H1 (cell line): ENCODE data around the gene GRIK4. TPM values are rescaled to one million over a fixed set of nuclear protein-coding genes. Genes with fewer than 3 reads are reported as not detected.

Experiments used
- CTCF ChIA-PET: fragments of 300-600 bp; sonication (Branson Sonifier 250); formaldehyde crosslinking; loops from one replicate; lab custom pipeline; 2021; ENCODE audit not compliant: partially characterized antibody; lab: Charles Lee
- POLR2A ChIA-PET: fragments of 300-600 bp; sonication (Branson Sonifier 250); formaldehyde crosslinking; loops from one replicate; lab custom pipeline; 2021; ENCODE audit warnings: inconsistent platforms; ENCODE audit not compliant: partially characterized antibody; lab: Charles Lee
- DNase-seq, 2 experiments: peaks; one replicate each; pipeline versions ENCODE4 v3.0.0 to v3.0.0-alpha.2; 2010 to 2022; ENCODE audit warnings: low spot score in 2 of 2, low read depth in 1 of 2, mixed read lengths in 1 of 2
- FAIRE-seq: peaks from 2 replicates; lab custom pipeline; 2011; peaks lifted over from hg19 to GRCh38; lab: Jason Lieb, UNC
- H2AFZ ChIP-seq: 2 replicates; pipeline ENCODE4 v1.8.1; 2012; ENCODE audit warnings: low read length, inconsistent platforms
- H2AK5ac ChIP-seq: 2 replicates; pipeline ENCODE4 v1.6.1; 2013; ENCODE audit warnings: low read depth, low read length
- H2BK120ac ChIP-seq: replicated peaks from 2 replicates; pipeline ENCODE3; 2013; ENCODE audit warnings: low read depth, low read length, inconsistent platforms
- H2BK12ac ChIP-seq: 2 replicates; pipeline ENCODE4 v1.6.1; 2013; ENCODE audit warnings: low read depth, low read length
- H2BK15ac ChIP-seq: 2 replicates; pipeline ENCODE4 v1.6.1; 2013; ENCODE audit warnings: low read length
- H2BK20ac ChIP-seq: 2 replicates; pipeline ENCODE4 v1.6.1; 2013; ENCODE audit warnings: low read length
- H2BK5ac ChIP-seq: 2 replicates; pipeline ENCODE4 v1.6.1; 2013; ENCODE audit warnings: low read depth, low read length
- H3K14ac ChIP-seq: 2 replicates; pipeline ENCODE4 v1.6.1; 2013; ENCODE audit warnings: inconsistent platforms; ENCODE audit not compliant: insufficient read length
- H3K18ac ChIP-seq: 2 replicates; pipeline ENCODE4 v1.6.1; 2013; ENCODE audit warnings: low read length; ENCODE audit errors: extremely low read depth
- H3K23ac ChIP-seq: 2 replicates; pipeline ENCODE4 v1.6.1; 2013; ENCODE audit warnings: inconsistent platforms; ENCODE audit not compliant: insufficient read length
- H3K23me2 ChIP-seq: 2 replicates; pipeline ENCODE4 v1.6.1; 2013; ENCODE audit warnings: low read depth, low read length
- H3K27ac ChIP-seq: 2 replicates; pipeline ENCODE4 v1.6.1; 2011; ENCODE audit warnings: low read depth, low read length, inconsistent platforms
- H3K27me3 ChIP-seq, 4 experiments: replicated peaks in 1 of 4; 1 replicate in 1 of 4; 2 replicates in 3 of 4; pipeline versions ENCODE4 v1.6.1 to v1.8.1; 2011 to 2013; ENCODE audit warnings: low read length in 3 of 4, mild to moderate bottlenecking in 3 of 4, inconsistent platforms in 2 of 4, mixed read lengths in 2 of 4, moderate library complexity in 1 of 4; ENCODE audit not compliant: control insufficient read depth in 3 of 4, insufficient read depth in 3 of 4; ENCODE audit errors: extremely low read depth in 1 of 4
- H3K36me3 ChIP-seq, 4 experiments: 2 replicates each; pipeline versions ENCODE4 v1.6.1 to v1.8.1; 2011 to 2013; ENCODE audit warnings: mild to moderate bottlenecking in 4 of 4, low read length in 3 of 4, moderate library complexity in 2 of 4, control low read depth in 1 of 4, inconsistent platforms in 1 of 4; ENCODE audit not compliant: insufficient read depth in 4 of 4, control insufficient read depth in 2 of 4
- H3K4ac ChIP-seq: replicated peaks from 2 replicates; pipeline ENCODE3; 2013; ENCODE audit warnings: low read length, low read depth, mixed read lengths, inconsistent platforms; ENCODE audit not compliant: insufficient read length
- H3K4me1 ChIP-seq, 4 experiments: replicated peaks in 1 of 4; 1 replicate in 1 of 4; 2 replicates in 3 of 4; pipeline versions ENCODE4 v1.6.1 to v1.8.1; 2011 to 2013; ENCODE audit warnings: low read length in 3 of 4, inconsistent platforms in 2 of 4, mixed read lengths in 1 of 4; ENCODE audit not compliant: insufficient read depth in 4 of 4, control insufficient read depth in 3 of 4
- H3K4me2 ChIP-seq, 2 experiments: 2 replicates each; pipeline versions ENCODE4 v1.6.1 to v1.8.1; 2011 to 2013; ENCODE audit warnings: low read depth in 2 of 2, low read length in 2 of 2, control low read depth in 1 of 2, inconsistent platforms in 1 of 2, mild to moderate bottlenecking in 1 of 2; ENCODE audit not compliant: insufficient read depth in 1 of 2
- H3K4me3 ChIP-seq, 4 experiments: fragments of 200-600, 300-600 bp in 1 of 4; sonication (generic), shearing (Covaris generic), sonication (Bioruptor Twin) in 1 of 4; 2 replicates each; pipeline versions ENCODE4 v1.5.1 to v1.8.1; 2011 to 2016; ENCODE audit warnings: low read length in 4 of 4, low read depth in 3 of 4, control low read depth in 2 of 4, inconsistent platforms in 2 of 4, mild to moderate bottlenecking in 2 of 4, mixed read lengths in 1 of 4, moderate library complexity in 1 of 4; ENCODE audit not compliant: insufficient read depth in 2 of 4; ENCODE audit errors: extremely low read depth in 1 of 4
- H3K56ac ChIP-seq: replicated peaks from 2 replicates; pipeline ENCODE3; 2013; ENCODE audit warnings: low read depth, mild to moderate bottlenecking, mixed read lengths, low read length, inconsistent platforms; ENCODE audit not compliant: insufficient read length
- H3K79me1 ChIP-seq: 2 replicates; pipeline ENCODE4 v1.6.1; 2013; ENCODE audit warnings: low read depth, low read length, control low read depth
- H3K79me2 ChIP-seq, 2 experiments: 2 replicates each; pipeline versions ENCODE4 v1.6.1 to v1.8.1; 2012 to 2013; ENCODE audit warnings: low read length in 2 of 2, mild to moderate bottlenecking in 2 of 2, inconsistent platforms in 1 of 2; ENCODE audit not compliant: insufficient read depth in 2 of 2, control insufficient read depth in 1 of 2
- H3K9ac ChIP-seq, 4 experiments: replicated peaks in 1 of 4; 1 replicate in 1 of 4; 2 replicates in 3 of 4; pipeline versions ENCODE4 v1.6.1 to v1.8.1; 2011 to 2013; ENCODE audit warnings: low read depth in 3 of 4, low read length in 3 of 4, control low read depth in 2 of 4, mild to moderate bottlenecking in 2 of 4, moderate library complexity in 2 of 4, inconsistent platforms in 1 of 4; ENCODE audit errors: extremely low read depth in 1 of 4
- H3K9me3 ChIP-seq, 2 experiments: 2 replicates each; pipeline versions ENCODE4 v1.6.1 to v1.8.1; 2012 to 2013; ENCODE audit warnings: mild to moderate bottlenecking in 2 of 2, moderate library complexity in 2 of 2, control low read depth in 1 of 2, inconsistent platforms in 1 of 2, low read depth in 1 of 2, low read length in 1 of 2, mixed read lengths in 1 of 2; ENCODE audit not compliant: insufficient read depth in 2 of 2
- H4K20me1 ChIP-seq, 2 experiments: replicated peaks in 1 of 2; 2 replicates each; pipeline versions ENCODE3 to v1.8.1; 2011 to 2013; ENCODE audit warnings: inconsistent platforms in 2 of 2, low read length in 2 of 2, mild to moderate bottlenecking in 1 of 2; ENCODE audit not compliant: insufficient read depth in 2 of 2, control insufficient read depth in 1 of 2
- H4K5ac ChIP-seq: 2 replicates; pipeline ENCODE4 v1.6.1; 2013; ENCODE audit warnings: low read length, low read depth, mixed read lengths, inconsistent platforms; ENCODE audit not compliant: insufficient read length
- H4K8ac ChIP-seq: 2 replicates; pipeline ENCODE4 v1.8.0; 2013; ENCODE audit warnings: mild to moderate bottlenecking, moderate library complexity, low read length, inconsistent platforms; ENCODE audit not compliant: insufficient read depth; ENCODE audit errors: extremely low read depth
- H4K91ac ChIP-seq: replicated peaks from 2 replicates; pipeline ENCODE3; 2013; ENCODE audit warnings: low read length, mixed read lengths, inconsistent platforms; ENCODE audit not compliant: insufficient read length
- CBX8 ChIP-seq: fragments of 300-800, 300-1000 bp; sonication (generic); IDR thresholded peaks from 2 replicates; pipeline ENCODE4 v1.7.1; 2016; ENCODE audit warnings: low read depth, low read length, borderline replicate concordance
- CEBPB ChIP-seq: IDR thresholded peaks from 2 replicates; pipeline ENCODE4 v1.6.1; 2012; ENCODE audit warnings: low read depth, low read length
- CTCF ChIP-seq, 3 experiments: IDR thresholded peaks; 1 replicate in 2 of 3; 2 replicates in 1 of 3; pipeline versions ENCODE4 v1.5.1 to v1.6.1; 2011; ENCODE audit warnings: low read length in 3 of 3, mild to moderate bottlenecking in 3 of 3, inconsistent platforms in 2 of 3, low read depth in 1 of 3, moderate library complexity in 1 of 3; ENCODE audit not compliant: insufficient read depth in 1 of 3; ENCODE audit errors: control extremely low read depth in 1 of 3
- EZH2 ChIP-seq: fragments of 200-600 bp; sonication (generic); IDR thresholded peaks from 2 replicates; pipeline ENCODE4 v1.7.1; 2012; ENCODE audit warnings: low read depth, mild to moderate bottlenecking, moderate library complexity, low read length, inconsistent platforms; ENCODE audit not compliant: severe bottlenecking
- MAFK ChIP-seq: IDR thresholded peaks from 2 replicates; pipeline ENCODE4 v1.6.1; 2012; ENCODE audit warnings: low read depth, mild to moderate bottlenecking, improper control_type of control experiment, low read length
- MAX ChIP-seq: IDR thresholded peaks from 2 replicates; pipeline ENCODE4 v1.6.1; 2012; ENCODE audit warnings: inconsistent platforms
- POU5F1 ChIP-seq: IDR thresholded peaks from 2 replicates; pipeline ENCODE4 v1.6.1; 2011; ENCODE audit warnings: low read depth, mild to moderate bottlenecking, low read length, moderate library complexity
- SIRT6 ChIP-seq: IDR thresholded peaks from one replicate; pipeline ENCODE4 v1.7.1; 2012; ENCODE audit warnings: low read length, inconsistent platforms
- SP2 ChIP-seq: IDR thresholded peaks from 2 replicates; pipeline ENCODE4 v1.6.1; 2012; ENCODE audit warnings: mild to moderate bottlenecking, low read length, inconsistent platforms
- SRF ChIP-seq: IDR thresholded peaks from 2 replicates; pipeline ENCODE4 v1.6.1; 2011; ENCODE audit warnings: mild to moderate bottlenecking, low read depth, low read length, moderate library complexity
- TAF1 ChIP-seq: IDR thresholded peaks from 2 replicates; pipeline ENCODE4 v1.6.1; 2011; ENCODE audit warnings: mild to moderate bottlenecking, low read depth, low read length
- TEAD4 ChIP-seq: IDR thresholded peaks from 2 replicates; pipeline ENCODE4 v1.6.1; 2012; ENCODE audit warnings: low read depth, low read length, inconsistent platforms, mixed read lengths
- YY1 ChIP-seq: IDR thresholded peaks from 2 replicates; pipeline ENCODE4 v1.6.1; 2011; ENCODE audit warnings: low read depth, mild to moderate bottlenecking, low read length
- WGBS, 2 experiments: shearing (Covaris generic) in 1 of 2; methylation state at CpG; one replicate each; pipeline versions ENCODE4 v1.1.6 to v1.1.7; 2013 to 2015; ENCODE audit warnings: low lambda C conversion rate in 2 of 2, mixed read lengths in 2 of 2, inconsistent platforms in 1 of 2, low coverage in 1 of 2, missing lambda C conversion rate in 1 of 2; ENCODE audit not compliant: insufficient replicate concordance in 2 of 2, insufficient coverage in 1 of 2, insufficient read length in 1 of 2; ENCODE audit errors: extremely low coverage in 1 of 2, missing lambda C conversion rate in 1 of 2; 5-methylcytosine and 5-hydroxymethylcytosine counted together
- polyA plus RNA-seq, 7 experiments: library from polyadenylated mRNA; depleted of rRNA in 3 of 7; stranded (reverse) in 5 of 7; unstranded in 2 of 7; fragments of >200 nt in 5 of 7; fragments of 200-250 nt in 2 of 7; gene quantifications; 1 replicate in 5 of 7; 2 replicates in 1 of 7; 4 replicates in 1 of 7; pipeline versions ENCODE4 v1.2.1 to v1.2.3, GENCODE V29; 2011 to 2013; ENCODE audit warnings: missing spikeins in 2 of 7, mixed read lengths in 2 of 7
- total RNA-seq: library from RNA; stranded (reverse); fragmentation: NEBNext Ultra II Directional; extraction: Animal tissue kit (Norgen Biotek cat#: 25700); gene quantifications from 2 replicates; pipeline ENCODE4 v1.2.1, GENCODE V29; 2021

Gene GRIK4
- total and polyA plus RNA-seq, 2 of the 8 experiments (the other 6 are each of a cell fraction or from before 2014, with no cell fraction given), result 1.2 to 2.9 TPM

GRCh38 chr11:120839201-120839600, 327.7 kb downstream of the GRIK4 start:
- H3K23ac ChIP-seq, result no peak overlapping the region
- CTCF ChIA-PET, result interaction anchor here (1.0 to 2.2 kb wide), 4 partner anchors 9 to 83 kb away, joined by 3 to 10 read pairs (median 6); no protein-coding TSS in a partner anchor
- no peak for TF ChIP-seq SIRT6
- TF ChIP-seq CBX8, result no peak
- TF ChIP-seq CTCF (IDR thresholded peaks at IDR 0.05; ENCODE audit: control extremely low read depth in 1 of 3, insufficient read depth in 1 of 3, low read depth in 1 of 3, low read length in 3 of 3), result no peak
- TF ChIP-seq TEAD4, result no peak
- TF ChIP-seq POU5F1, result no peak
- no peak for TF ChIP-seq CEBPB
- no peak for TF ChIP-seq SP2
- no peak for TF ChIP-seq MAFK
- no peak for TF ChIP-seq YY1
- no peak for TF ChIP-seq MAX
- no peak for TF ChIP-seq EZH2
- TF ChIP-seq SRF, result no peak
- TF ChIP-seq TAF1, result no peak

More at GRCh38 chr11:120839201-120839600, 327.7 kb downstream of the GRIK4 start:
- Histone ChIP-seq H4K20me1 (no peaks in the 10 kb centered on the region), H4K5ac (no peak overlapping the region), H2AK5ac (no peak overlapping the region), H2BK12ac (no peak overlapping the region), H2BK120ac (no peak overlapping the region), H3K27ac (no peak overlapping the region), H4K8ac (no peak overlapping the region), H3K4me1 (no peaks in the 10 kb centered on the region), H3K36me3 (no peaks in the 10 kb centered on the region), H3K4ac (no peak overlapping the region), H3K4me2 (no peak overlapping the region), H3K18ac (no peak overlapping the region), H3K9ac (no peak overlapping the region), H2BK5ac (no peak overlapping the region), H4K91ac (no peak overlapping the region), H2BK15ac (no peak overlapping the region), H3K23me2 (no peaks in the 10 kb centered on the region), H3K14ac (no peak overlapping the region), H3K9me3 (no peaks in the 10 kb centered on the region), H3K27me3 (no peaks in the 10 kb centered on the region), H2BK20ac (no peak overlapping the region), H3K56ac (no peak overlapping the region), H3K79me2 (no peaks in the 10 kb centered on the region), H2AFZ (no peak overlapping the region), H3K4me3 (no peak overlapping the region), H3K79me1 (no peaks in the 10 kb centered on the region)
- 97% methylated on average over 3 of the region's 3 CpGs; no CpG with 5 or more reads in 1 of the 2 experiments for WGBS, 2 experiments
- DNase-seq, result no peak
- FAIRE-seq, result no peak
- POLR2A ChIA-PET, result no interaction called here
